ENCODE data around the gene CNOT1.
"Not testable (repeated sequence)": the region's sequence is repeated elsewhere in the genome, so short reads cannot be mapped to it uniquely, and the experiment has no call there.

GRCh38 chr16:58659911-58660310 lies 30.3 kb upstream of the CNOT1 start:
- not testable (repeated sequence) for TF ChIP-seq POLR2A (IDR thresholded peaks at IDR 0.05; ENCODE audit: extremely low read depth, insufficient read length); CTCF (IDR thresholded peaks at IDR 0.05; ENCODE audit: low read depth, low read length); MAX (IDR thresholded peaks at IDR 0.05; ENCODE audit: low read depth, low read length); MYC (IDR thresholded peaks at IDR 0.05; ENCODE audit: low read depth, low read length)

Measured in NB4 (cell line).